T follicular helper cell (primary cell): ENCODE results near the gene KCNH1.

Experiments used
- DNase-seq: peaks from one replicate; pipeline ENCODE4 v3.0.0-alpha.2; 2020; ENCODE audit warnings: low read depth

KCNH1 gene

DNA sequence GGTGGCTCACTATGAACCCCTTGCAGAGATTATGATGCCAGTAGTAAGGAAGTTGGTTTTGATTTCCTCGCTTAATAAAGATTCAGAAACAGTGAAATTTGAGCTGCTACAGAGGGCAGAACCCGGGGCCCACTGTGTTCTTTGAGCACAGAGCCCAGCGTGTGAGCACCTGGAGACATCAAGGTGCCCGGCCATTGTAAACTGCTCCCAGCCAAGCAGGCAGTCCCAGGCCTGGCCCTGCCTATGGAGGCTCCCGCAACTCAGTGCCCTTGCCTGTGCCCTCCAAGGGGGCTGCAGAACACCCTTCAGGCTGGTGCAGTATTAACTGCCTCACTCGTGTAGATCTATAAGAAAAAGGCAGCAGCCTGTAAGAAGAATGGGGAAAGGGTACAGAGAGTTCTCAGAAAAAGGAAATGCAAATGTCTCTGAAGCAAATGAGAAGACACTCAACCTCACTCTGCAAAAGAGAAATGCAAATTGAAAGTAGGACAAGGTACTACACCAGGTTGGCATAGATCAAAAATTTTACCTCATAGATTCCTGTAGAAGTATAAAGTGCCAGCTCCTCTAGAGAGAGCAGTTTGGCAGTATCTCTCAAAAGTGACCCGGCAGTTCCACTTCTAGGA is 481.5 kb downstream of the KCNH1 start:
- no peak for DNase-seq

DNA sequence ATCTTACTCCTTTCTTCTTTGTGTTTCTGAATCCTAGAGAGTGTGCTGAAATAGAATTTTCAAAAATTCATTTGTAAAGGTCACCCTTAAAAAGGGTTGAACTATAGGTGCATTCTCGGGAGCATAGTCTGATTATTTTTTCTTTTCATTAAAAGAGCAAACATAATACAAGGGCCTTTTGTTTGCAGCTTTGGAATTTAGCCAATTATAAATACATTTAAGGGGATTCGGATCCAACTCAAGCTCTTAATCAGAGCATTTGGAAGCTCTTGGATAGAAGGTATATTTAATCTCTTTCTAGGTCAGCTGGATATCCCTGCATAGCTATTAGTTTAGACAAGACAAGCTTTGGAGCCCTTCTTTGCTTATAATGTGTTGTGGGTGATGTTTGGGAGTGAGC is 483.5 kb downstream of the KCNH1 start:
- no peak for DNase-seq

- DNase-seq, result no peak
Measured at GRCh38 chr1:210648588-210649269, 485.2 kb downstream of the KCNH1 start.

GRCh38 chr1:210647406-210648333 is 486.3 kb downstream of the KCNH1 start:
- DNase-seq, result no peak

DNA sequence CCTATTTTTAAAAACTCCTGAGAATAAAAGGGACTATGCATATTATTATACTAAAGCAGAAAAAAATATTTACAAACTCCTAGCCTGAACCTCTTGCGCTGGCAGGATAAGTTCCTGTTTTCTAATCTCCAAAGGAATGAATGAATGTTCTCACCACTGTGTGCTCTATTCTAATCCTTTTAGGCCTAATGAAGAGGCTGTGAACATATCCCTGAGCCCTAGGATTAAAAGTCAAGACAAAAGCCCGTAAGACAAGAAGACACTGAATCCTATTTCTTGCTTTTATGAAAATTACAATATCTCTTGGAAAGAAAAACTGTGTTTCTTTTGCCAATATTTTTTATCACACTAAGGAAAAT is 487.7 kb downstream of the KCNH1 start:
- no peak for DNase-seq

- DNase-seq, result no peak
Measured at GRCh38 chr1:210645582-210646257, 488.2 kb downstream of the KCNH1 start.

DNA sequence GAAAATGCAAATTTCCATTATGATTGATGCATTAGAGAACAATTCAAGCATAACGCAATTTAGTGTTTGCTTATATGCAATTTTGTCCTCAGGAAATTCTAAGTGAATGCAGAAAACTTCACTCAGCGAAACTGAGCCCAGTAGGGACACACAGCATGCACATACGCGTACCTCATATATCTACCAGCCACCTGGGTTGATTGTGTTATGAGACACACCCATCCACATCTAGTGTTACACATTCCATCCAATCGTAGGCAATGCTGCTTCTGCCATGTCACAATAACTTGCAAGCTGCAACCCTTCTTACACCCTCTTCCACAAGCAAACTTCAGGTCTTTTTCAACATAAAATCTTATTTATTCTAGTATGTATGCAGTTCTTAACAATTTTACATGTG is 492.4 kb downstream of the KCNH1 start:
- no peak for DNase-seq

- no peak for DNase-seq
Measured at GRCh38 chr1:210635108-210635507, 498.8 kb downstream of the KCNH1 start.

GRCh38 chr1:210633636-210634035 is 500.3 kb downstream of the KCNH1 start:
- no peak for DNase-seq

GRCh38 chr1:210633140-210633539 is 500.8 kb downstream of the KCNH1 start:
- no peak for DNase-seq

GRCh38 chr1:210631399-210631798 is 502.5 kb downstream of the KCNH1 start:
- no peak for DNase-seq

DNA sequence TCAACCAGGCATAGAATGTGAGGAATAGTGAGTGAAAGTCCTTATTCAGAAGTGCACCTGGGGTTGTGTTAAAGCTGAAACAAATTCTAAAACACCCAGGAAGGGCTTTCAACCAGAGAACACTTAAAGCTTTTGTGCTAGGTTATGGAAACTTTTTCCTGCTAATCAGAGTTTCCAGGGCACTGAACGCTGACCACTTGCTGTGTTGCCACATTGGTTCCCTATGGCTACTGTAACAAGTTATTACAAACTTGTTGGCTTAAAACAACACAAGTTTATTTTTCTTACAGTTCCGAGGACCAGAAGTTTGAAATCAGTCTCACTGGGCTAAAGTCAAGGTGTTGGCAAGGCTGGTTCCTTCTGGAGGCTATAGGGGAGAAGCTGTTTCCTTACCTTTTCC is 504.7 kb downstream of the KCNH1 start:
- DNase-seq, result no peak

DNA sequence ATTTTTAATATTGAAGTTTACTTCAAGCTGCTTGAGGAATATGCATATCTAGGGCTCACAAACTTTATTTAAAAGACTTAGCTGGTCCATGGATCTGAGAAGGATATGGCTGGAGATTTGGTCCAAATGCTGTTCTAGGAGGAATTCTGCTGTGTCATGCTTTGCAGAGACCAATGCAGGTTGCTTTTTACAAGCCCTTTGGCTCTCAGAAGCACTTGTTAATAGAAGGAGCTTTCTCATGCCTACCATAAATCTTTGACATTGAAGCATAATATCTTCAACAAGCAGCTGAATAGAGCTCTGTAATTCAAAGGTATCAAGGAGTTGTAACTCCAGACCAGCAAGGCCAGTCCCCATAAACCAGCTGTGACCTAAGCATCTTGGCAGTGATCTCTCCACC is 506.2 kb downstream of the KCNH1 start:
- DNase-seq, result no peak
